MCF 10A (cell line): ENCODE data around the gene LRRC63. TPM values are rescaled to one million over a fixed set of nuclear protein-coding genes. Genes with fewer than 3 reads are reported as not detected.

Experiments used
- BruUV-seq: library from RNA; stranded (reverse); fragments of 400-500 nt; replicated peaks from 2 replicates; lab custom pipeline; 2021; lab: Mats Ljungman, UMichigan
- CTCF ChIA-PET: fragments of 300-600 bp; sonication (Branson Sonifier 250); formaldehyde crosslinking; extraction: SDS; loops from one replicate; lab custom pipeline; 2021; ENCODE audit warnings: antibody characterized with exemption, inconsistent platforms; lab: Yijun Ruan, JAX
- POLR2A ChIA-PET: fragments of 300-600, 350-650 bp; sonication (Branson Sonifier 250); formaldehyde crosslinking; extraction: SDS; loops from one replicate; lab custom pipeline; 2020; ENCODE audit warnings: antibody characterized with exemption, inconsistent platforms; lab: Yijun Ruan, JAX
- DNase-seq: peaks from one replicate; pipeline ENCODE4 v3.0.0-alpha.2; 2018; ENCODE audit not compliant: unreplicated experiment
- H3K27ac Mint-ChIP-seq: one replicate; pipeline ENCODE4 v1.8.0; 2022; ENCODE audit warnings: mild to moderate bottlenecking, low read depth, mixed read lengths; ENCODE audit not compliant: unreplicated experiment
- H3K27me3 Mint-ChIP-seq: one replicate; pipeline ENCODE4 v1.8.0; 2022; ENCODE audit warnings: mixed read lengths; ENCODE audit not compliant: insufficient read depth, unreplicated experiment
- H3K36me3 Mint-ChIP-seq: one replicate; pipeline ENCODE4 v1.8.0; 2022; ENCODE audit warnings: mild to moderate bottlenecking, moderate library complexity, mixed read lengths; ENCODE audit not compliant: insufficient read depth, unreplicated experiment
- H3K4me1 Mint-ChIP-seq: one replicate; pipeline ENCODE4 v1.8.0; 2022; ENCODE audit warnings: mixed read lengths; ENCODE audit not compliant: insufficient read depth, unreplicated experiment
- H3K4me3 Mint-ChIP-seq: one replicate; pipeline ENCODE4 v1.8.0; 2022; ENCODE audit warnings: mild to moderate bottlenecking, moderate library complexity, mixed read lengths; ENCODE audit not compliant: unreplicated experiment
- H3K9me3 Mint-ChIP-seq: one replicate; pipeline ENCODE4 v1.8.0; 2022; ENCODE audit warnings: mixed read lengths; ENCODE audit not compliant: unreplicated experiment
- intact Hi-C: fragments of 100-400 bp; cut with micrococcal nuclease; formaldehyde crosslinking; loops from 2 replicates; pipeline ENCODE4 v1.14.1; 2022
- total RNA-seq: library from RNA; stranded (reverse); gene quantifications from 2 replicates; pipeline ENCODE4 v1.2.3, GENCODE V29; 2022
- TF ChIP-seq, protein P1 (sequence below): fragments of 200-600 bp; IDR thresholded peaks from one replicate; pipeline ENCODE4 v1.8.0; 2022; ENCODE audit warnings: antibody characterized with exemption, mild to moderate bottlenecking; ENCODE audit not compliant: unreplicated experiment

The LRRC63 gene
- total RNA-seq, 1 experiment from 2014 or later = not detected

DNA sequence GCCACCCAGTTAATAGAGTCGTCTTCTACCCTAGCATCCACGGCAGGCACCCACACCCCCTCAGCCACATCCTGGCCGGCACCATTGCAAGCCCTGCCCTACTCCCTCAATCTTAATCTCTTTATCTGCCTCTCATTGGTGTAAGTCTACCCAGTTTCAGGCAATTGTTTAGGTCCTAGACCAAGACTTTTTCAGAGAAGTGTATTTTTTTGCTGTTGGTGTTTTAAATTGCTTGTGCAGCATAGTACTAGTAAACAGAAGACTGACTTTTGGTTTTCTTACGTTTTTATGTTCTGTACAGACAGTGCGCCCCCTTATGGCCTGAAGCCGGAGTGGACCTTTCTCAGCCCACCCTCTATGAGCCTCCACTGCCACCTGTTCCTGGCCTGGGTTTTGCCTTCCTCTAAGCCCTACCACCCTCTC, 27.4 kb upstream of the LRRC63 start:
- Mint-ChIP-seq H3K27ac (no peak overlapping the region), H3K4me1 (no peaks in the 10 kb centered on the region), H3K4me3 (no peak overlapping the region), H3K36me3 (no peaks in the 10 kb centered on the region), H3K27me3 (peaks cover 38% of the 10 kb centered on the region), H3K9me3 (no peaks in the 10 kb centered on the region)
- ChIA-PET POLR2A (no interaction called here), CTCF (no interaction called here)
- intact Hi-C loops = no loop called here
- no TSS peak for BruUV-seq
- TF ChIP-seq, protein P1, sequence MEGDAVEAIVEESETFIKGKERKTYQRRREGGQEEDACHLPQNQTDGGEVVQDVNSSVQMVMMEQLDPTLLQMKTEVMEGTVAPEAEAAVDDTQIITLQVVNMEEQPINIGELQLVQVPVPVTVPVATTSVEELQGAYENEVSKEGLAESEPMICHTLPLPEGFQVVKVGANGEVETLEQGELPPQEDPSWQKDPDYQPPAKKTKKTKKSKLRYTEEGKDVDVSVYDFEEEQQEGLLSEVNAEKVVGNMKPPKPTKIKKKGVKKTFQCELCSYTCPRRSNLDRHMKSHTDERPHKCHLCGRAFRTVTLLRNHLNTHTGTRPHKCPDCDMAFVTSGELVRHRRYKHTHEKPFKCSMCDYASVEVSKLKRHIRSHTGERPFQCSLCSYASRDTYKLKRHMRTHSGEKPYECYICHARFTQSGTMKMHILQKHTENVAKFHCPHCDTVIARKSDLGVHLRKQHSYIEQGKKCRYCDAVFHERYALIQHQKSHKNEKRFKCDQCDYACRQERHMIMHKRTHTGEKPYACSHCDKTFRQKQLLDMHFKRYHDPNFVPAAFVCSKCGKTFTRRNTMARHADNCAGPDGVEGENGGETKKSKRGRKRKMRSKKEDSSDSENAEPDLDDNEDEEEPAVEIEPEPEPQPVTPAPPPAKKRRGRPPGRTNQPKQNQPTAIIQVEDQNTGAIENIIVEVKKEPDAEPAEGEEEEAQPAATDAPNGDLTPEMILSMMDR = peak; percentile 35
- peak; percentile 30 for DNase-seq

DNA sequence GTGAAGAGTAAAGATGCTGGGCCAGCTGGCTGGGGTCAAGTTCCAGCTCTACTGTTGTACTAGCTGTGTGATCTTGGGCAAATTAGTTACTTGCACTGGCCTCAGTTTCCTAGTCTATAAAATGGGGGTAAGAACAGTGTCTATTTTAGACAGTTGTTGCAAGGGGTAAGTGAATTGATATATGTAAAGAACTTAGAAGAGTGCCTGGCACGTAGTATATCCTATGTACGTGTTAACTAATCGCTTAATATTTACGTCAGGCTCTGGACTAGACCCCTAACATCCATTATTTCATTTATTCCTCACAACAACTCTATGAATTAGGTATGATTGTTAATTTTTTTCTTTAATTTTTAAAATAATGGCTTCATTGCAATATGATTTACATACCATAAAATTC, 26.1 kb upstream of the LRRC63 start:
- no peaks in the 10 kb centered on the region for H3K36me3 Mint-ChIP-seq
- no TSS peak for BruUV-seq
- TF ChIP-seq, protein P1 = no peak
- H3K27me3 Mint-ChIP-seq = peaks cover 38% of the 10 kb centered on the region
- POLR2A ChIA-PET = no interaction called here
- no peak overlapping the region for H3K4me3 Mint-ChIP-seq
- H3K27ac Mint-ChIP-seq = no peak overlapping the region
- no peak for DNase-seq
- no peaks in the 10 kb centered on the region for H3K4me1 Mint-ChIP-seq
- intact Hi-C loops = no loop called here
- no peaks in the 10 kb centered on the region for H3K9me3 Mint-ChIP-seq
- CTCF ChIA-PET = no interaction called here

DNA sequence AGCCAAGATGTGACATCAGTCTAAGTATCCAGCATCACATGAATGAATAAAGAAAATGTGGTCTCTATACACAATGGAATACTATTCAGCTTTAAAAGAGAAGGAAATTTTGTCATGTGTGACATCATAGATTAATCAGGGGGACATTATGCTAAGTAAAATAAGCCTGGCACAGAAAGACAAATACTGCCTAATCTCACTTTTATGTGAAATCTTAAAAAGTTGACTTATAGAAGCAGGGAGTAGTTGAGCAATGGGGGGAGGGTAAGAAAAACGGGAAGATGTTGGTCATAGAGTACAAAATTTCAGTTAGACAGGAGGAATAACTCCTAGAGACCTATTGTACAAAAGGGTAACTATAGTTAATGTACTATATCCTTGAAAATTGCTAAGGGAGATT, 19.3 kb upstream of the LRRC63 start:
- H3K27me3 Mint-ChIP-seq = peaks cover 13% of the 10 kb centered on the region
- H3K27ac Mint-ChIP-seq = no peak overlapping the region
- intact Hi-C loops = no loop called here
- no TSS peak for BruUV-seq
- no peaks in the 10 kb centered on the region for H3K36me3 Mint-ChIP-seq
- DNase-seq = no peak
- no peak overlapping the region for H3K4me3 Mint-ChIP-seq
- no peaks in the 10 kb centered on the region for H3K9me3 Mint-ChIP-seq
- ChIA-PET CTCF (interaction anchor here (0.7 kb wide), 1 partner anchor 32 kb away, joined by 3 read pairs; no protein-coding TSS in a partner anchor), POLR2A (no interaction called here)
- TF ChIP-seq, protein P1 = no peak
- no peaks in the 10 kb centered on the region for H3K4me1 Mint-ChIP-seq

- TF ChIP-seq, protein P1 = no peak
- Mint-ChIP-seq H3K9me3 (no peaks in the 10 kb centered on the region), H3K4me1 (no peaks in the 10 kb centered on the region), H3K27ac (no peak overlapping the region), H3K27me3 (no peaks in the 10 kb centered on the region), H3K4me3 (no peak overlapping the region), H3K36me3 (no peaks in the 10 kb centered on the region)
- no peak for DNase-seq
- no TSS peak for BruUV-seq
- ChIA-PET CTCF (interaction anchor here (0.6 kb wide), 2 partner anchors 27 to 387 kb away, joined by 3 read pairs; no protein-coding TSS in a partner anchor), POLR2A (no interaction called here)
- intact Hi-C loops = no loop called here
Measured at GRCh38 chr13:46195016-46195415, 16.7 kb upstream of the LRRC63 start.
